ENCODE measurements around the gene CARS2.
"Not testable (repeated sequence)": the region's sequence is repeated elsewhere in the genome, so short reads cannot be mapped to it uniquely, and the experiment has no call there.

The CARS2 gene

GRCh38 chr13:110615322-110616102, 90.4 kb downstream of the CARS2 start, which contains the start of gene NAXD:
Gene NAXD (plus strand): TSS chr13:110615545. CDS start chr13:110615602, 57 bp downstream.
- DNase-seq: peak; percentile 92 to 94 (median 92)

GRCh38 chr13:110615005-110615321, 91.0 kb downstream of the CARS2 start:
- DNase-seq: no peak

- DNase-seq: no peak
Measured at GRCh38 chr13:110610955-110611595, 94.8 kb downstream of the CARS2 start.

GRCh38 chr13:110607675-110608224, 98.2 kb downstream of the CARS2 start:
- DNase-seq: no peak

GRCh38 chr13:110606281-110606680, 99.6 kb downstream of the CARS2 start:
- DNase-seq: not testable (repeated sequence)

GRCh38 chr13:110605132-110605531, 100.8 kb downstream of the CARS2 start:
- DNase-seq: no peak

GRCh38 chr13:110600980-110601379, 104.9 kb downstream of the CARS2 start:
- DNase-seq: no peak

GRCh38 chr13:110600261-110600819, 105.6 kb downstream of the CARS2 start:
- no peak for DNase-seq

GRCh38 chr13:110597041-110597689, 108.8 kb downstream of the CARS2 start:
- no peak for DNase-seq

GRCh38 chr13:110593430-110594130, 112.3 kb downstream of the CARS2 start:
- DNase-seq: peak; percentile 69 to 85 (median 82)

GRCh38 chr13:110592665-110593064, 113.3 kb downstream of the CARS2 start:
- DNase-seq: peak; percentile 6 to 65 (median 18)
